IPS-20b (cell line): Measurements from ENCODE around the gene IGF1R.
A peak's percentile ranks its signal among the peaks of the same experiment; 100 is the strongest.

Experiments
- H3K27ac ChIP-seq: one replicate; pipeline ENCODE4 v1.5.1; 2013; ENCODE audit warnings: low read length
- H3K27me3 ChIP-seq: 2 replicates; pipeline ENCODE4 v1.6.1; 2013; ENCODE audit warnings: mild to moderate bottlenecking, low read length, inconsistent platforms; ENCODE audit not compliant: insufficient read depth
- H3K36me3 ChIP-seq: 2 replicates; pipeline ENCODE4 v1.6.1; 2013; ENCODE audit warnings: low read depth, mild to moderate bottlenecking, inconsistent platforms, low read length, moderate library complexity; ENCODE audit not compliant: insufficient read depth
- H3K4me1 ChIP-seq: 2 replicates; pipeline ENCODE4 v1.6.1; 2013; ENCODE audit warnings: mild to moderate bottlenecking, control low read depth, inconsistent platforms, low read length, moderate library complexity; ENCODE audit not compliant: insufficient read depth
- H3K4me3 ChIP-seq: 2 replicates; pipeline ENCODE4 v1.5.1; 2013; ENCODE audit warnings: mild to moderate bottlenecking, low read length, inconsistent platforms
- H3K9ac ChIP-seq: 2 replicates; pipeline ENCODE4 v1.6.1; 2013; ENCODE audit warnings: low read depth, mild to moderate bottlenecking, inconsistent platforms, low read length, moderate library complexity
- H3K9me3 ChIP-seq: 2 replicates; pipeline ENCODE4 v1.6.1; 2013; ENCODE audit warnings: mild to moderate bottlenecking, low read depth, low read length, inconsistent platforms; ENCODE audit not compliant: insufficient read depth

The IGF1R gene

GRCh38 chr15:98853161-98853560 is 204.8 kb downstream of the IGF1R start:
- Histone ChIP-seq H3K4me1 (peaks cover 49% of the 10 kb centered on the region), H3K9ac (peak overlapping the region; percentile 90; the same call in 1 of the 2 replicates), H3K36me3 (no peaks in the 10 kb centered on the region), H3K9me3 (no peaks in the 10 kb centered on the region), H3K27me3 (no peaks in the 10 kb centered on the region), H3K4me3 (peak overlapping the region; percentile 88), H3K27ac (peak overlapping the region; percentile 86)

- H3K4me1 ChIP-seq, result peaks cover 55% of the 10 kb centered on the region
- H3K27me3 ChIP-seq, result no peaks in the 10 kb centered on the region
- no peaks in the 10 kb centered on the region for H3K36me3 ChIP-seq
- peak overlapping the region; percentile 88 for H3K4me3 ChIP-seq
- no peaks in the 10 kb centered on the region for H3K9me3 ChIP-seq
- H3K9ac ChIP-seq, result peak overlapping the region; percentile 90; the same call in 1 of the 2 replicates
- H3K27ac ChIP-seq, result no peak overlapping the region
These were observed 205.5 kb downstream of the IGF1R start for GRCh38 chr15:98853617-98854420.

- Histone ChIP-seq H3K27me3 (no peaks in the 10 kb centered on the region), H3K4me3 (no peak overlapping the region), H3K27ac (no peak overlapping the region), H3K9me3 (no peaks in the 10 kb centered on the region), H3K9ac (peak overlapping the region; percentile 90; the same call in 1 of the 2 replicates), H3K36me3 (no peaks in the 10 kb centered on the region), H3K4me1 (peaks cover 58% of the 10 kb centered on the region)
These were observed 206.2 kb downstream of the IGF1R start for GRCh38 chr15:98854496-98854895.

GRCh38 chr15:98855067-98855814 is 206.9 kb downstream of the IGF1R start:
- Histone ChIP-seq H3K27me3 (no peaks in the 10 kb centered on the region), H3K9me3 (no peaks in the 10 kb centered on the region), H3K36me3 (no peaks in the 10 kb centered on the region), H3K27ac (no peak overlapping the region), H3K4me1 (peaks cover 58% of the 10 kb centered on the region), H3K9ac (no peak overlapping the region), H3K4me3 (no peak overlapping the region)

- Histone ChIP-seq H3K4me3 (no peak overlapping the region), H3K27ac (no peak overlapping the region), H3K27me3 (no peaks in the 10 kb centered on the region), H3K4me1 (peaks cover 55% of the 10 kb centered on the region), H3K9ac (no peak overlapping the region), H3K9me3 (no peaks in the 10 kb centered on the region), H3K36me3 (no peaks in the 10 kb centered on the region)
These were observed 207.6 kb downstream of the IGF1R start for GRCh38 chr15:98855815-98856531.

GRCh38 chr15:98856532-98856907 is 208.2 kb downstream of the IGF1R start:
- H3K4me3 ChIP-seq, result no peak overlapping the region
- no peaks in the 10 kb centered on the region for H3K9me3 ChIP-seq
- no peaks in the 10 kb centered on the region for H3K36me3 ChIP-seq
- no peaks in the 10 kb centered on the region for H3K27me3 ChIP-seq
- peaks cover 55% of the 10 kb centered on the region for H3K4me1 ChIP-seq
- no peak overlapping the region for H3K9ac ChIP-seq
- H3K27ac ChIP-seq, result no peak overlapping the region

GRCh38 chr15:98858610-98859023 is 210.3 kb downstream of the IGF1R start:
- H3K27ac ChIP-seq, result no peak overlapping the region
- H3K4me1 ChIP-seq, result peaks cover 66% of the 10 kb centered on the region

GRCh38 chr15:98859149-98859548 is 210.8 kb downstream of the IGF1R start:
- Histone ChIP-seq H3K9me3 (no peaks in the 10 kb centered on the region), H3K36me3 (no peaks in the 10 kb centered on the region), H3K27ac (no peak overlapping the region), H3K9ac (no peak overlapping the region), H3K4me3 (no peak overlapping the region), H3K4me1 (peaks cover 61% of the 10 kb centered on the region), H3K27me3 (no peaks in the 10 kb centered on the region)

More at GRCh38 chr15:98858610-98859023, 210.3 kb downstream of the IGF1R start:
- Histone ChIP-seq H3K4me3 (no peak overlapping the region), H3K27me3 (no peaks in the 10 kb centered on the region), H3K36me3 (no peaks in the 10 kb centered on the region), H3K9ac (no peak overlapping the region), H3K9me3 (no peaks in the 10 kb centered on the region)

- no peaks in the 10 kb centered on the region for H3K36me3 ChIP-seq
- no peak overlapping the region for H3K4me3 ChIP-seq
- H3K9me3 ChIP-seq, result no peaks in the 10 kb centered on the region
- H3K4me1 ChIP-seq, result peaks cover 55% of the 10 kb centered on the region
- H3K9ac ChIP-seq, result no peak overlapping the region
- no peak overlapping the region for H3K27ac ChIP-seq
- no peaks in the 10 kb centered on the region for H3K27me3 ChIP-seq
These were observed 212.1 kb downstream of the IGF1R start for GRCh38 chr15:98860281-98861041.

- H3K4me1 ChIP-seq, result peaks cover 49% of the 10 kb centered on the region
- H3K9ac ChIP-seq, result no peak overlapping the region
- H3K27ac ChIP-seq, result no peak overlapping the region
- no peak overlapping the region for H3K4me3 ChIP-seq
- no peaks in the 10 kb centered on the region for H3K27me3 ChIP-seq
- no peaks in the 10 kb centered on the region for H3K9me3 ChIP-seq
- no peaks in the 10 kb centered on the region for H3K36me3 ChIP-seq
These were observed 212.8 kb downstream of the IGF1R start for GRCh38 chr15:98861188-98861587.

GRCh38 chr15:98863983-98864382 is 215.6 kb downstream of the IGF1R start:
- no peak overlapping the region for H3K9ac ChIP-seq
- H3K4me1 ChIP-seq, result peaks cover 42% of the 10 kb centered on the region
- no peaks in the 10 kb centered on the region for H3K9me3 ChIP-seq
- no peaks in the 10 kb centered on the region for H3K27me3 ChIP-seq
- H3K4me3 ChIP-seq, result no peak overlapping the region
- H3K27ac ChIP-seq, result no peak overlapping the region
- H3K36me3 ChIP-seq, result no peaks in the 10 kb centered on the region
